ENCODE data around the gene NCKAP5.

- TF ChIP-seq ZMAT5 (CRISPR knock-in tag; IDR thresholded peaks at IDR 0.05; ENCODE audit: borderline replicate concordance, low read depth) (no peak), SKIL (CRISPR knock-in tag; IDR thresholded peaks at IDR 0.05; ENCODE audit: borderline replicate concordance) (no peak), MLX (CRISPR knock-in tag; IDR thresholded peaks at IDR 0.05) (no peak), CTCF (CRISPR knock-in tag; IDR thresholded peaks at IDR 0.05) (no peak), ZBTB49 (CRISPR knock-in tag; IDR thresholded peaks at IDR 0.05; ENCODE audit: borderline replicate concordance) (no peak), PHB2 (IDR thresholded peaks at IDR 0.05; ENCODE audit: partially characterized antibody) (no peak), ZNF232 (CRISPR knock-in tag; IDR thresholded peaks at IDR 0.05; ENCODE audit: borderline replicate concordance) (no peak), YY1 (IDR thresholded peaks at IDR 0.05; ENCODE audit: insufficient read depth, insufficient replicate concordance, low read depth, low read length) (no peak), MYPOP (CRISPR knock-in tag; IDR thresholded peaks at IDR 0.05) (no peak), POLR2A (IDR thresholded peaks at IDR 0.05; ENCODE audit: insufficient read depth in 1 of 2, low read depth in 2 of 2, low read length in 2 of 2) (no peak), TARDBP (CRISPR knock-in tag; IDR thresholded peaks at IDR 0.05) (no peak), PATZ1 (CRISPR knock-in tag; IDR thresholded peaks at IDR 0.05) (no peak), CEBPG (CRISPR knock-in tag; IDR thresholded peaks at IDR 0.05) (no peak), ATAD3A (CRISPR knock-in tag; IDR thresholded peaks at IDR 0.05) (no peak)
These were observed 302.8 kb downstream of the NCKAP5 start for GRCh38 chr2:133265432-133265949.

Data from HepG2 (cell line).